Activated CD8-positive, alpha-beta memory T cell treated with anti-CD3 and anti-CD28 coated beads for 48 hours (primary cell): ENCODE results near the gene CEMIP2.

Experiments used
- DNase-seq, 3 experiments: peaks; one replicate each; pipeline ENCODE4 v3.0.0-alpha.2; 2020; ENCODE audit warnings: low read depth in 2 of 3, low spot score in 2 of 3

CEMIP2 gene

GRCh38 chr9:71747576-71747975 is 20.7 kb downstream of the CEMIP2 start:
- DNase-seq = no peak

DNA sequence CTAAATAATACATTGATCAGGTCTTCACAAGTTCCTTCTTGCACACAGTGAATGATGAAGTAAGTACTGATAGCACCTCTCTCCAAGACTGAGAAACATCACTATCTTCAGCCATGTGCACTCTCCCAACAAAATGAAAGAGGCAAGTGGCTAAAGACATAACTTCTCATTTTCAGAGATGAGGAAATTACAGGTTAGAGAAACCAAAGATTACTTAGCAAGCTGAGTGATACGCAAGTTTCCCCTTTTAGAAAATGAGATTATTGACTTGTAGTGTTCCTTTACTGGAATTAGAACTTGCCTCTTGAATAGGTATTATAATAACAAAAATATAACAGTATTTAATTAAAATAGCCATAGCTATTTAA is 21.6 kb downstream of the CEMIP2 start:
- no peak for DNase-seq

- DNase-seq = no peak
Measured at GRCh38 chr9:71746023-71746757, 22.1 kb downstream of the CEMIP2 start.

- DNase-seq = no peak
Measured at GRCh38 chr9:71744754-71745521, 23.4 kb downstream of the CEMIP2 start.

DNA sequence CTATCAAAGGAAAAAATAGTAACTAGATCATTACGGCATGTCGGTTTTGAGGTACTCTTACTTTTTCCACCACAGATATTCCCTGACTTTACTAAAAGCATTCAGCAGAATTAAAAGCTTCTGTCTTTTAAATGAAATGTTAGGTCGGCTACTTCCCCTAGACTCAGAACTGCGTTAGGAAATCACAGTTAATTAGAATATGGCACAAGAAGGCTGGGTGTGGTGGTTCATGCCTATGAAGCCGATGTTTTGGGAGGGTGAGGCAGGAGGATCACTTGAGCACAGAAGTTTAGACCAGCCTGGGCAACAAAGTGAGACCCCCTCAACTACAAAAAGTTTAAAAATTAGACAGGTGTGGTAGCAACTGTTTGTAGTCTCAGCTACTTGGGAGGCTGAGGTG is 24.4 kb downstream of the CEMIP2 start:
- no peak for DNase-seq

DNA sequence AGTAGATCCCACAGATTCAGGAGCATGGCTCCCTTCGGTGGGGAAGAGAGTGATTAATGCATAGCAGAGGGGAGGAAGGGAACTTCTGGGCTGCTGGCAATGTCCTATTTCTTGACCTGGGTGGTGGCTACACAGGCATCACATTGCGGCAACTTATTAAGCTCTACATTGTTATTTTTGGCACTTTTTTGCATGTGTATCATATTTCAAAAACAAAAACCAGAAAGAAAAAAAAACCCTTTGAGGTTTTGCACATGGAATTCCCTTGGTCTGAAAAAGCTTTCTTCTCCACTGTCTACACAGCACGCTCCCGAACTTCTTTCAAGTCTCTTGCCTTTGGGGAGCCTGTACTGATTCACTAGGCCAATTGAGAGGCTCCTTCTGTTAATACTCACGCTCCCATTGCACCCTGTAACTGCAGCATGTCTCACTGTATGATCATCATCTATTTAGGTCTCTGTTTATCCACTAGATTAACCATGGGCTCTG is 25.1 kb downstream of the CEMIP2 start:
- DNase-seq = no peak

GRCh38 chr9:71742703-71743102 is 25.6 kb downstream of the CEMIP2 start:
- DNase-seq = no peak

- no peak for DNase-seq
Measured at GRCh38 chr9:71741926-71742648, 26.2 kb downstream of the CEMIP2 start.

GRCh38 chr9:71740199-71740598 is 28.1 kb downstream of the CEMIP2 start:
- no peak for DNase-seq

- DNase-seq = no peak
Measured at GRCh38 chr9:71737455-71737854, 30.9 kb downstream of the CEMIP2 start.

DNA sequence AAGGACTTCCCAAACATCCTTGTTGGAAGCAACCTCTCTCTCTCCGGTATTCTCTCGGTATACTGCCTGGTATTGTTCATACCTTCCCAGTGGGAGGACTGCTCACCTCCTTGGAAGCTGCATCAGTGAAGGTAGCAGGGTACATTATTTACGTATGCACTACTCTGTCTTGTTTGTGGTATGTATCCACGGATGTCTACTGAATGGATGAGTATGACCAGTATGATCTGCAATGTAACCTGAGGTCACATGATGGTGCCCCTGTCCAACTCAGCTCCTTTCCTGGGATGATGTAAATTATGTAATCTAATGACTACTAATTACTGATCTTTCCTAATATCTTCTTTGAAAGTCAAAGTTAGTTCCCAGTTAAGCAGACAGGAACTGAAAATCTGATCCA is 32.1 kb downstream of the CEMIP2 start:
- DNase-seq = no peak

GRCh38 chr9:71734950-71735349 is 33.4 kb downstream of the CEMIP2 start:
- DNase-seq = no peak

DNA sequence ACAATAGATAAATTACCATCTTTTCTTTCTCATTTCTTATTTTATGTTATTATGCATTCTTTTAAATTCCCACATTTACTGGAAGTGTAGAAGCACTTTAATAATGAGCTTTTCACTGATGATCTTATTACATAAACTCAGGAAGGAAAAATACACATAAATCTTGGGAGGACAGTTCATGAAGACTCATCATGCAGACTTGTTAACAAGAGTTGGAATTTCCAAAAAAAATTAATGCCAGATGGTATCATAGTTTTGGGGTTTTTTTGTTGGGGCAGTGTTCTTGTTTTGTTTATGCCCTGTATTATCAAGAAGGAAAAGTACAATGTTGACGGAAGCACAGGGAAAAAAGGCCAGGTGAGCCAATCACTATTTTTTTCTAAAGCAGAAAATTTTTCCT is 35.1 kb downstream of the CEMIP2 start:
- DNase-seq = no peak

GRCh38 chr9:71729816-71730526 is 38.3 kb downstream of the CEMIP2 start:
- DNase-seq = no peak

DNA sequence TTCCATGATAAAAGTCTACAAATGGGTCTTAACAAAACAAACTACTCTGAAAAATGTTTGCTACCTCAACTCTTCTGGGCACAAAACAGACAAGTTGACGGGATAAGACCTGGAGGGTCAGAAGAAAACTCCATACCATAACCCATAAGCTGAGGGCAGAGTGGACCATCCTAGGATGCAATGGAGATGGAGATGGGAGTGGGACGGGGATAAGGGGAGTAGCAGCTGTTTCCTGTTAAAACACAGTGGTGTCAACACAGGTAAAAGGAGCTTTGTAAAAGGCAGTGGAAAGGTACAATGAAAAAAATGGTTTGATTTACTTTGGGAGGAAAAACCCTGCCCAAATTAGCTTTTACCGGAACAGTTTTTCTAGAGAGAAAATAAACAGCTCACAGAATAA is 41.6 kb downstream of the CEMIP2 start:
- DNase-seq = no peak

DNA sequence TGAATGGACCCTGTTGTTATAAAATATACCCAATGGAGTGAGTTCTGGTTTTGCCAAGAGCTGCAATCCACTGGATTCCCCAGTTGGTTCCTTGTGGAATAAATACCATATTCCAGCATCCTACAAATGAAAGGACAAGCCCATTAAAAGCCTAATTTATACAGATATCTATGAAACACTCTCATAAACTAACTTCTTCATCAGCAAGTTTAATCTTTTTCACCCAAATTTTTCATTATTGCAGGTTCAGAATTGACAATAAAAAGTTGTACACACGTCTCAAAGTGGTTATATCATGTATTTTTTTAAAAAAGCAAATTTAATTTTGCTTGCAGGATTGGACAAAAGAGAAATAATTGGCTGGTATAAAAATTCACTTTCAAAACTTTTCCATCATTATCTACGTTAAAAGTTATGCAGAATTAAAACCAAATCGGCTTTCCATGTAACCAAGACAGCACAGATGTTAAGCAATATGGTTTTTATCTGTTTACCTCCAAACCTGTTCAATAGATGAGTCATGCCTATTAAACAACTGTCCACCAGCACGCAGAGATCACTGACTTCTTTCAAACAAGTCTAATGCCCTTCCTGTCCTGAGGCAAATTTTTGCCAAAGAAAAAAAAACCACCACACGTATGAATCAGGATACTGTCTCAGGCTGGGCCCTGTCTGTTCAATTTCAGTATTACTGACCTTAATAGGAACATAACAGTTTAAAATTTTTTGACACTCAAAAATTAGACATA is 42.5 kb downstream of the CEMIP2 start:
- DNase-seq = no peak

DNA sequence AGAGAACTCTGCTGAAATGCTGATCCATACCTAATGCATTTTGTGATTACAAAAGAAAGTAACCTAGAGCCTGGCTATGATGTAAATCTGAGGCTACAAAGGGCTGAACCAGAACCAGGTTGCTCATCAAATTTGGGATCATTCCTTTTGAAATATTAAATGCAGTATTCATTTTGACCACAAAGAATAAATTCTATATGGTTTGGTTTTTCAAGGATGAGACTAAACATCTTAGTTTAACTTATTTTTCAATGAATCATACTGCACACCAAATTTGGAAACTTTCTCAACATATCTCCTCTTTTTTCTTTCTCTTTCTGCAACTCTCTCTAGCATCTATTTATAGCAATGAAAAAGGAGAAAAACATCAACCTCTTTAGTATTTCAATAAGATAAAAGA is 46.5 kb downstream of the CEMIP2 start:
- no peak for DNase-seq

- no peak for DNase-seq
Measured at GRCh38 chr9:71719562-71719961, 48.8 kb downstream of the CEMIP2 start.

DNA sequence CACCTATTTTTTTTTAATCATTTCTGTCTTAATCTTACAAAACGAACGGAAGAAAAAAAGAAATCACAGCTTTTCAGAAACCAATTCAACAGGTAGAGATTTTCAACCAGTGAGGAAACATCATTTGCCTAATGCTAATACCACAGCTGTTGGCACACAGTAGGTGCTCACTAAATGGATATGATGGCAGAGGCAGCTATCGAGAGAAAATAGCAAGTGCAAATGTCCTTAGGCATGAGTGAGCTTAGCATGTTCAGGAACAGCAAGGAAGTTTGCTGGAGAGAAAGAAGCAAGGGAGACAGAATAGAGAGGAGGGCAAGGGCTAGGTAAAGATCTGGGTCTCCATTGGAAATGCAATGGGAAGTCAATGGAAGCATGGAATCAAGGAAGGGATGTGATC is 49.2 kb downstream of the CEMIP2 start:
- no peak for DNase-seq

- no peak for DNase-seq
Measured at GRCh38 chr9:71716138-71716909, 52.0 kb downstream of the CEMIP2 start.
